Activated CD8-positive, alpha-beta memory T cell treated with anti-CD3 and anti-CD28 coated beads, Interleukin-2, amount 50 U/mL, for 1 hour (primary cell): ENCODE results near the gene SLC38A11.
"Not testable (repeated sequence)": the region's sequence is repeated elsewhere in the genome, so short reads cannot be mapped to it uniquely, and the experiment has no call there.

Experiments used
- DNase-seq: peaks from one replicate; pipeline ENCODE4 v3.0.0-alpha.2; 2020; ENCODE audit errors: extremely low read depth

Gene SLC38A11

GRCh38 chr2:164877927-164878326 is 77.4 kb downstream of the SLC38A11 start:
- no peak for DNase-seq

- DNase-seq, result no peak
Measured at GRCh38 chr2:164877169-164877568, 78.2 kb downstream of the SLC38A11 start.

- no peak for DNase-seq
Measured at GRCh38 chr2:164875334-164876205, 79.8 kb downstream of the SLC38A11 start.

- no peak for DNase-seq
Measured at GRCh38 chr2:164873210-164873908, 82.0 kb downstream of the SLC38A11 start.

- DNase-seq, result no peak
Measured at GRCh38 chr2:164871404-164871803, 83.9 kb downstream of the SLC38A11 start.

- DNase-seq, result no peak
Measured at GRCh38 chr2:164869420-164869772, 85.9 kb downstream of the SLC38A11 start.

GRCh38 chr2:164868563-164869419 is 86.5 kb downstream of the SLC38A11 start:
- no peak for DNase-seq

DNA sequence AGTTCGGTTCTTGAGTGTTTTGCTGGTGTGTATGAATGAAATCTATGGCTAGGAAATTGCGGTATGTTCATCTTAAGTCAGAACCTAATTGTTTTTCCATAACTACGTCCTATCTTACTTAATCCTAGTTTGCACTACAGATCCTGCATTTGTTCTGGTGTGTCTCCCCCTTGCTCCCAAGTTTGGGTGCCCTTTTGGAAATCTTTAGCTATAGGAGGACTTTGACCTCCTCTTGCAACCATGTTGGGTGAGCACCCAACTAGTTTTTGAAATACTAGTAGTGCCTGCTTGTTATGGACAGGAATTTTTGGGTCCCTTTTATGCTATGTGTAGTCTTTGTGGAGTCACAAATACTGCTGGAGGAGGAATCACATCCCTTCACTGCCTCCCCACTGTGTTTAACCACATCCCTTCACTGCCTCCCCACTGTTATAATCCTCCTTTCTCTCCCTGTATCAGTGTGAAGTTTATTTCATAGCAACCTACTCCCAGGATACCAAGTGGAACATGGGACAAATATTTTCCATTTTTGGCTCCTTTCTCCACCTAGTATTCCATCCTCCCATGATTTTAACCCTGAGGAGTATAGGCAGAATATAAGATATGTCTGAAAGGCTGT is 87.4 kb downstream of the SLC38A11 start:
- DNase-seq, result no peak

DNA sequence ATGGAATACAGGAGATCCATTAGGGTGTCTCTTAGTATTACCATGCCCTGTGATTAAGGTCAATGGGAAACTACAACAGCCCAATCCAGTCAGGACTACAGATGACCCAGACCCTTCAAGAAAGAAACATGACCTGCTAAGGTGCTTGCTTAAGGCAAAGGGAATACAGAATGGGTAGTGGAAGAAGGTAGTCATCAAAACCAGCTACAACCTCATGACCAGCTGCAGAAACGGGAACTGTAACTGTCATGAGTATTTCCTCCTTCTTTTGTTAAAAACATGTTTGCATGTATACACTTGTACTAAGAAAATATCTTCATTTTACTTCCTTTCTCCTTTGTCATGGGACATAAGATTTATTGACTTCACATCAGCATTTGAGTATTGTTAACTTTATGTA is 88.9 kb downstream of the SLC38A11 start:
- DNase-seq, result not testable (repeated sequence)

- no peak for DNase-seq
Measured at GRCh38 chr2:164860694-164861042, 94.7 kb downstream of the SLC38A11 start.

DNA sequence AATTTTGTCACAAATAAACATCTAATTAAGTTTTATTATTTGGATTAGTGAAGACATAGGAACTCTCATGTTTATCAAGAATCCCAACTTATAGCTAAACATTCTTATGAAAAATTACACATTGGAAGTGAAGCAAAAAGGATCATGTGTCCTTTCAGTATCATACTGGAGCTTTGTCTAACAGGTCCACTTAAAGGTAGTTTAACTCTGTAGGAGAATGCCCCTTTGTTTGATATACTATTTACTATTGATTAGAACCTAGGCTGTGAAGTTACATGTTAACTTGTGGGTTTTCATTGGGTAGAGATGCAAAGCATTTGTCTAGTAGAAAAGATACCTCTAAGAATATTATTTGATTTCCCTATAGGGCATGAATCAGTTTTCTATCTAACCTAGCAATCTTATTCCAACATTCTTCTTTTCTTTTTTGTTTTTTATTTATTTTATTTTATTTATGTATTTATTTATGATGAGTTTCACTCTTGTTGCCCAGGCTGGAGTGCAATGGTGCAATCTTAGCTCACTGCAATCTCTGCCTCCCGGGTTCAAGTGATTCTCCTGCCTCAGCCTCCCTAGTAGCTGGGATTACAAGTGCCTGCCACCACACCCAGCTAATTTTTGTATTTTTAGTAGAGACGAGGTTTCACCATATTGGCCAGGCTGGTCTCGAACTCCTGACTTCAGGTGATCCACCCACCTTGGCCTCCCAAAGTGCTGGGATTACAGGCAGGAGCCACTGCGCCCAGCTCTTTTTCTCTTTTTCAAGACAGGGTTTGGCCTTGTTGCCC is 95.2 kb downstream of the SLC38A11 start:
- not testable (repeated sequence) for DNase-seq

- no peak for DNase-seq
Measured at GRCh38 chr2:164859251-164859818, 96.0 kb downstream of the SLC38A11 start.

DNA sequence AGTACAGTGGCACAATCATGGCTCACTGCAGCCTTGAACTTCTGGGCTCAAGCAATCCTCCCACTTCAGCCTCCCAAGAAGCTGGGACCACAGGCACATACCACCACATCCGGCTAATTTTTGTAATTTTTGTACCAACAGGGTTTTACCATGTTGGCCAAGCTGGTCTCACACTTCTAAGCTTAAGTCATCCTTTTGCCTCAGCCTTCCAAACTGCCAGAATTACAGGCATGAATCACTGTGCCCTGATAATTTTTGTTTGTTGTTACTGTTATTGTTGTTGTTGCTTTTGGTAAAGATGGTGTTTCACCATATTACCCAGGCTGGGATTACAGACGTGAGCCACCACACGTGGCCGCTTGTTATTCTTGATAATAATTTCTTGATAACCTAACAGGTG is 103.2 kb downstream of the SLC38A11 start:
- no peak for DNase-seq

DNA sequence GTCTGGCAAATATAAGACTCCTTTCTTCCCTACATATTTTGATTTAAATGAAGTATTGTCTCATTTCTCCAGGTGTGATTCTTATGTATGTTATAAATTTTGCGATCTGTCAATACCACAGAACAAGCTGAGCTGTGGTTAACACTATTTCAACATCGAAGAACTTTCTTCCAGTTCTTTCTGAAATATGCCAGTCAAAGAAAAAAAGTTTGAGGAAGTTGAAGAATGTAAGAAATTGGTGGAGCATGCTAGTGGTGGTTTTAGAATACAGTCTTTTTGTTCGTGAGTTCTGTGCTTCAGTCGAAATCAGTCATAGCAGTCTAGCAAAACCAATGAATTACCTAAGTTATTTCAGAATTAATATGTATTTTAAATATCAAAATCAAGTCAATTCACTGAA is 105.1 kb downstream of the SLC38A11 start:
- DNase-seq, result no peak

DNA sequence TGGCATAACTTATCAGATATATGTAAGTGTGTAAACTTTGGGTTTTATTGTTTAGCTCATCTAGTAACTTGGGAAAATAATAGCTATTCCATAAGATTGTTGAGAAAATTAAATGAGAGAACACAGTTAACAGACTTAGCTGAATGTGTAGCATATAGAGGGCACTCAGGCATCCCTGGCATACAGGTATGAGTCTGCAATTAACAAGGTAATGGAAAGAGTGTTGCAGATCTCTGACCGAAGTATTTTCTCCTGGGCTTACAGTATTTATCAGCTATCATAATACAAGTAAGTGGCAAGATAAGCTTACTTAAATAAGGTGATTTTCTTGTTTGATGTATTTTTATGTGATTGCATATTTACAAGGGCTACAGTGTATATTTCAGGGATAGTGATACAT is 105.8 kb downstream of the SLC38A11 start:
- no peak for DNase-seq

- DNase-seq, result no peak
Measured at GRCh38 chr2:164847981-164848741, 107.2 kb downstream of the SLC38A11 start.

DNA sequence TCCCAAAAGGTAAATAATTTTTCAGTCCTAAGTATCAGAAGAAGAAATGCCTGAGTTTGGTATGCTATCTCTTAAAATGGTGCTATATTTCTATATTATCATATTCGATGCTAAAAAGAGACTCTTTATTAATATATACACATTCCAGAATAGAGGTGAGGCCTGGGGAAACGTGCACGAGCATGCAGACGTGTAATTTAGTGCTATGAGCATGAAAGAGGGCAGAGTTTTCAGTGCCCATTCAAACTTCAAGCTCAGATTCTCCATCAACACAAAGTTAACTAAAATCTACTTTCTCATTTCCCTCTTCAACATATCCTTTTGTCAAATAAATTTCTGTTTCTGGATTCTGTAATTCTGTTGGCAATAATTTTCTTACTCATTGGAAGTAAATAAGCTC is 108.0 kb downstream of the SLC38A11 start:
- DNase-seq, result no peak

DNA sequence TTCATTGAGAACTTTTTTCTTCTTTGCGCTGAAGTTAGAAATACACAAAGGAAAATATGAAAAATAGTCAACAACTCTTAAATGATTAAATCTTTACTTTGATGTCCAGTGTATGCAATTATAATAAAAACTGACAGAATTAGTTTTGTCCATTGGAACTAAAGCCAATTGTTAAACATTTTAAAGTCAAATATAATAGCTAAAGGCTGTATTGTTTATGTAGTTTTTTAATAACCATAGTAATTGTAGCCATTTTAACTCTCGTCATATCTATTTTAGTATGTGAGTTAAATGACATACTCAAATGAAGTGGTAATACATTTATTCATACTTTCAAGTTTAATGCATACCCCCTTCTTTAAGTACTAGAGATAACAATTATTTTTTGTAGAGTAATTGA is 109.0 kb downstream of the SLC38A11 start:
- no peak for DNase-seq
